ENCODE measurements around the gene PHRF1.

The PHRF1 gene

GRCh38 chr11:592501-592900 lies 16.2 kb downstream of the PHRF1 start:
- in situ Hi-C loops (cut with HindIII; ENCODE audit: low sequenced_read_pairs) = no loop called here
- no peak for DNase-seq (ENCODE audit: low read depth)
- no peak overlapping the region for H3K4me3 ChIP-seq (ENCODE audit: low read depth, low read length)
- TF ChIP-seq CTCF (IDR thresholded peaks at IDR 0.05; ENCODE audit: low read depth, low read length, missing control alignments) = no peak

GRCh38 chr11:592918-593317 lies 16.6 kb downstream of the PHRF1 start:
- no peak for TF ChIP-seq CTCF (IDR thresholded peaks at IDR 0.05; ENCODE audit: low read depth, low read length, missing control alignments)
- in situ Hi-C loops (cut with HindIII; ENCODE audit: low sequenced_read_pairs) = no loop called here
- no peak for DNase-seq (ENCODE audit: low read depth)
- H3K4me3 ChIP-seq (ENCODE audit: low read depth, low read length) = no peak overlapping the region

GRCh38 chr11:593347-593746 lies 17.1 kb downstream of the PHRF1 start:
- TF ChIP-seq CTCF (IDR thresholded peaks at IDR 0.05; ENCODE audit: low read depth, low read length, missing control alignments) = no peak
- no peak overlapping the region for H3K4me3 ChIP-seq (ENCODE audit: low read depth, low read length)
- in situ Hi-C loops (cut with HindIII; ENCODE audit: low sequenced_read_pairs) = no loop called here
- no peak for DNase-seq (ENCODE audit: low read depth)

GRCh38 chr11:595400-595799 lies 19.1 kb downstream of the PHRF1 start:
- in situ Hi-C loops (cut with HindIII; ENCODE audit: low sequenced_read_pairs) = no loop called here
- no peak overlapping the region for H3K4me3 ChIP-seq (ENCODE audit: low read depth, low read length)
- DNase-seq (ENCODE audit: low read depth) = no peak
- TF ChIP-seq CTCF (IDR thresholded peaks at IDR 0.05; ENCODE audit: low read depth, low read length, missing control alignments) = no peak

GRCh38 chr11:596374-596773 lies 20.1 kb downstream of the PHRF1 start:
- in situ Hi-C loops (cut with HindIII; ENCODE audit: low sequenced_read_pairs) = no loop called here
- no peak for TF ChIP-seq CTCF (IDR thresholded peaks at IDR 0.05; ENCODE audit: low read depth, low read length, missing control alignments)
- no peak for DNase-seq (ENCODE audit: low read depth)
- H3K4me3 ChIP-seq (ENCODE audit: low read depth, low read length) = no peak overlapping the region

GRCh38 chr11:597166-597725 lies 21.0 kb downstream of the PHRF1 start:
- DNase-seq (ENCODE audit: low read depth) = no peak
- H3K4me3 ChIP-seq (ENCODE audit: low read depth, low read length) = no peak overlapping the region
- TF ChIP-seq CTCF (IDR thresholded peaks at IDR 0.05; ENCODE audit: low read depth, low read length, missing control alignments) = no peak
- in situ Hi-C loops (cut with HindIII; ENCODE audit: low sequenced_read_pairs) = no loop called here
